HG02763 (cell line): ENCODE measurements around the gene FAM83F.
"Not testable (repeated sequence)": the region's sequence is repeated elsewhere in the genome, so short reads cannot be mapped to it uniquely, and the experiment has no call there.

Experiments used
- ATAC-seq: cut with Tn5 transposase; IDR thresholded peaks from one replicate; pipeline ENCODE4 v1.9.1; 2021; ENCODE audit warnings: mild to moderate bottlenecking, moderate library complexity; ENCODE audit not compliant: unreplicated experiment

FAM83F gene

DNA sequence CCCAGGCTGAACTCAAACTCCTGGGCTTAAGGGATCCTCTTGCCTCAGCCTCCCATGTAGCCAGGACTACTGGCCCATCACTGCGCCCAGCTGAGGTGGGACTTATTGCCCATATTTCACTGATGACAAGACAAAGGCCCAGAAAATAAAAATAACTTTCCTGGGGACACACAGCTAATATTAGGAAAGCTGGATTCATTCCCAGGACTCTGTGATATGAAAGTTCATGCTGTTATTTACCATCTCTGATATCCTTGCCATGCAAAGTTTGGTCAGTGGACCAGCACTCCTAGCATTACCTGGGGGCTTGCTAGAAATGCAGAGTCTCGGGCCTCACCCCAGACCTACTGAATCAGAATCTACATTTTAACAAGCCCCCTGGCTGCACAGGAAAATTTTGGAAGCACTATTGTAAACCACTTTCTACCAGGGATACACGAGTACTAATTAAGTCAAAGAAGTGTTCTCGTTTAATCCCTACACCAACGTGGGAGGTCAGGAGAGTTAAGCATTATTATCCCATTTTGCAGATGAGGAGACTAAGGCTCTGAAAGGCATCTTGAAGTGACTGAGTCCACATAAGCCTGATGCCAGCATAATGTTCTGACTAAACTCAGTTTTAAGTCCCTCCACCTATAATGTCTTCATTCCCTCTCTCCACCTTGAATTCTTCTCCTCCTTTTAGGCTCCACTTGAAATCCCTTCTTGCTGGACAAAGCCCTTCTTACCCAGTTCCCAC lies 2.5 kb upstream of the FAM83F start:
- ATAC-seq, result no peak

DNA sequence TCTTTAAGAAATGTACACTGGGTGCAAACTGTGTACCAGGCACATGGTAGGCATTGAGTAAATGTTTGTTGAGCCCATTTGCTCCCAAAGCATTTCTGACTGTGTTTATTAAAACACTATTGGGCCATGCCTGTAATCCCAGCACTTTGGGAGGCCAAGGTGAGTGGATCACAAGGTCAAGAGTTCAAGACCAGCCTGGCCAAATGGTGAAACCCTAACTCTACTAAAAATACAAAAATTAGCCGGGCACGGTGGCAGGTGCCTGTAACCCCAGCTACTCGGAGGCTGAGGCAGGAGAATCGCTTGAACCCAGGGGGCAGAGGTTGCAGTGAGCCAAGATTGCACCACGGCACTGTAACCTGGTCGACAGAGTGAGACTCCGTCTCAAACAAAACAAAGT lies 1.9 kb upstream of the FAM83F start:
- not testable (repeated sequence) for ATAC-seq

DNA sequence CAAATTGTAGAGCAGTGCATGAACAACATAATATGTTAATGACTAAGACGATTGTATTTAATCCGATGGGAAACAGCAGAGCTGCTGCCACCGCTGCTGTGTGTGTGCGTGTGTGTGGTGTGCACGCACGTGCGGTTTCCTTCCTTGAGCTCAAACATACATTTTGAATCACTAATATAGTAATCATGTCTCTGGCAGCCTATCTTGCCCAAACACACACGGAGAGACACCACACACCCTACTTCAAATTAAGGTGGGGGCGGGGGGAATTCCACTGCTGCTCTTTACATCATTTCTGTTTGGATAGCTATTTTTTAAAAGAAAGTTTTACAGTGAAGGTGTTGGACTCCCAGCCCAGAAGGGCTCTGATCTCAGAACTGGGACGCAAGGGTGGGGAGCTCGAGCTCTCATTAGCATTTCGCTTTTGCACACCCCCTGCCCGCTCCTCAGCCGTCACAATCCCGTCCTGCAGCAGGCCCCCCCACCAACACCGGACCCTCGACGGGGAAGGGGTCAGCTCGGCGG lies 651 bp upstream of the FAM83F start:
- no peak for ATAC-seq

- no peak for ATAC-seq
Observed at GRCh38 chr22:39995393-39996252, 869 bp downstream of the FAM83F start.

- no peak for ATAC-seq
Observed at GRCh38 chr22:39996732-39997131, 2.0 kb downstream of the FAM83F start.

DNA sequence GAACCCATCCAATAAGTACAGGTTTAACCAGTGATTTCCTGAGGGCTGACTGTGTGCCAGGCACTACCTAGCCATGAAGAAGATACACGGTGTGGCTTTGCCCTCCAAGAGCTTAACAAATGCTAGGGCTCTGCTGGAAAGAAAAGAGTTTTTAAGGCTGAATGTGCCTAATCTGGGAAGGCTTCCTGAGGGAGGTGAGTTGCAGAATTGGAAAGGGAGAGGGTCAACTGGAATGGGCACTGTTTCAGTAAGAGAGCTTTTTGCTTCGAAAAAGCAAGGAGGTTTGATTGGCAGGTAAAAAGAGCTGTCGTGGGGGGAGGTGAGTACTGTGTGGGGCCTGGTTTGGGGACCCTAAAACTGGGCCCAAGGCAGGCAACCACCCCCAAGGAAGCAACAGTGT lies 2.7 kb downstream of the FAM83F start:
- no peak for ATAC-seq

DNA sequence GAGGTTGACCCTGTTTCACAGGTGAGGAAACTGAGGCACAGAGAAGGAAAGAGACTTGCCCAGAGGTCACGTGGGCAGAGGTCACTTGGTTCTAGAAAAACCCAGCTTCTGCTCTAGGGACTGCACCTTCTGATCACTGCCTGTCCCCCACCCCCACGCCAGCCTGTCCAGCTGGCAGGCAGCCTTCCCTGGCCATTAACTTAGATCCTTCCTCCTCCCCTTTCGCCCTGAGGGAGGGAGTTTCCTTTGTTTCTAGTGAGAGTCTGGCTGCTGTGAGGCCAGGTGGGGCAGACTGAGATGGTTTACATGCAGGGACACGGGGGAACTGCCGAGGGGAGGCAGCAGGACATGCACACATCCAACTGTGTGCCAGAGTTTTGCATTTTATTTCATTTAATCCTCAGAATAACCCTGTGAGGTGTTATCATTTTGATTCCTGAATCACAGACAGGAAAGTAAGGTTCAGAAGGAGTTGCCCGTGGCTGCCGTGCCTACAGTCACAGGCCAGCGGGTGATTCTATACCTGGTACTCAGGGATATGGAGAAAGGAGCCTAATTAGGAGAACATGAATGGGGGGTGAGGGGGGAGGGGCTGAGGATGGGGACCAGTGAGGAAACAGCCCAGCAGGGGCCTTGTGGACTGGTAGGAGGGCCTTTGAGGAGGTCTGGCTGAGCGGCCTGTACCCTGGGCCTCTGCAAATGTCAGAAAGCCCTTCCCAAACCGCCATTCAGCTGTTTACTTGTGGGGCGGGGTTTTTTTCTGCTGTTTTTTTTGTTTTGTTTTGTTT lies 3.4 kb downstream of the FAM83F start:
- ATAC-seq, result no peak

DNA sequence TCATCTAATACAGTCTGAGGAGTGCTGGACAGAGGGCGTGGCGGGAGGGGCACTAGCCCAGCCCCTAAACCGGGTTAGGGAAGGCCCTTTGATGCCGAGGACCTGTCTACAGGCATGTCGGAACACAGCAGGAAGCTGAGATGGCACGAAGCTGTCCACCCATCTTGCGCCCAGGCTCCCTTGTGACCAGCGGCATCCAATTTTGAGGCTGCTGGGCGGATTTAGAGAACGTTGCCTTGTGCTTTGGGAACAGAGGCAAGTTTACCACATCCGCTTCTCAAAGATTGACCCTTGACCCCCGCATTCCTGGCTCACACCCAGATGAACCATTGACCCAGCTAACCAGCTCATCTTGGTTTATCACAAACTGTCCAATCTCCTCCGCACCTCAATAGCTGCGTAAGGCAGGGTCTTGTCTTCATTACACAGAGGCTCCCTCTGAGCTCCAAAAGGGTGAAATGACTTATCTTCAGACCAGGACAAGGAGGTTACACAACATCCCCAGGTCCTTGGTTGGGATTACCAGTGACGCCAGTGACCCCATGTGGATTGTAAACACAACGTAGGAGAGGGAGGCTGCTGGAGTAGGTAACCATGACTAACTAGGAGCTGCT lies 4.5 kb downstream of the FAM83F start:
- ATAC-seq, result no peak

GRCh38 chr22:40000171-40000570 lies 5.4 kb downstream of the FAM83F start:
- no peak for ATAC-seq

- ATAC-seq, result no peak
Observed at GRCh38 chr22:40001106-40001505, 6.4 kb downstream of the FAM83F start.

GRCh38 chr22:40001800-40002577 lies 7.2 kb downstream of the FAM83F start:
- ATAC-seq, result no peak

- no peak for ATAC-seq
Observed at GRCh38 chr22:40002935-40003715, 8.4 kb downstream of the FAM83F start.

GRCh38 chr22:40004836-40005235 lies 10.1 kb downstream of the FAM83F start:
- ATAC-seq, result no peak

DNA sequence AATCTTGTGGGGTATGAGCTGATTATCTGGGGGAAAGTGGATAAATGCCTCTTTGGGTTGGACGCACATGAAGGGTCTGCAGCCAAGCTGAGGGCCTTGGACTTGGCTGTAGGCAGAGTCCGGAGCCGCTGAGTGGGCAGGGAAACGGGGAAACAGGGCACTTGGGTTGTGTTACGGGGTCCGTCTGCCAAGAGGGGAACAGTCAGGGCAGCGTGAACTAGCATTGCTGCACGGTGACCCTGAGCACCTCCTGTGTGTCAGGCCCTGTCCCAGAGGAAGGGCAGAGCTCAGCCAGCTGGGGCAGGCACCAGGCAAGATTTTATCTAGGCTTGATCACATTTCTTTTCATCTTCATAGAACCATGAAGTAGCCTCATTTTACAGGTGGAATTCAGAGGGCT lies 11.9 kb downstream of the FAM83F start:
- ATAC-seq, result no peak

GRCh38 chr22:40007853-40008710 lies 13.3 kb downstream of the FAM83F start:
- ATAC-seq, result no peak

- no peak for ATAC-seq
Observed at GRCh38 chr22:40008726-40009291, 14.1 kb downstream of the FAM83F start.

DNA sequence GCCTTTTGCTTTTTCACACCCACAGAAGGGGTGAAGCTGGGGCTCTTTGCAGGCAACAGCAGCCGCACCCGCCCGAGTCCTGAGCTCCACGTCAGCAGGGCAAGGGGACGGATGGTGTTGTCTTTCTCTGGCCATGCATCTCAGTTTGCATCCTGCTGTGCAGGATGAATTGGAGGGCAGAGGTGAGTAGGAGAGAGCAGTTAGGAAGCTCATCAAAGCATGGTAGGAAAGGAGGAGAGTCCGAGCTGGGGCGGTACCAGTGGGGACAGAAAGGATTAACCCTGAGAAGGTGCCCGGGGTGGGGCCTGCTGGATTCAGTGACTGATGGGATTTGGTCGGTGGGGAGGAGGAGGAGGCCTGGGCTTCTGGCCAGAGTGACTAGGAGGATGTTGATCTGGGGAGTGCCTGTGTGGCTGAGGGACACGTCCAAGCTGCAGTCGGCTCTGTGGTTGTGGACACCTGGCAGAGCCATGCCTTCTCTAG lies 14.6 kb downstream of the FAM83F start:
- ATAC-seq, result no peak
